Uterus (tissue), 4 donors: ENCODE results near the gene ADORA2B. TPM values are rescaled to one million over a fixed set of nuclear protein-coding genes. Genes with fewer than 3 reads are reported as not detected.

Experiments used
- DNase-seq, 2 donors: peaks; one replicate each; pipeline ENCODE4 v3.0.0-alpha.2; 2019 to 2020
- H3K27ac ChIP-seq, 2 donors: fragments of 200-600 bp; sonication (generic); 1 replicate in 1 of 2; 2 replicates in 1 of 2; pipeline ENCODE4 v1.5.1; 2016 to 2018
- H3K27me3 ChIP-seq, 2 donors: fragments of 200-600 bp; sonication (generic); one replicate each; pipeline ENCODE4 v1.5.1; 2018 to 2019; ENCODE audit warnings: control low read depth in 1 of 2
- H3K36me3 ChIP-seq, 2 donors: fragments of 200-600 bp; sonication (generic); one replicate each; pipeline ENCODE4 v1.5.1; 2019; ENCODE audit warnings: control low read depth in 1 of 2
- H3K4me1 ChIP-seq, 2 donors: fragments of 200-600 bp; sonication (generic); one replicate each; pipeline ENCODE4 v1.5.1; 2018 to 2019; ENCODE audit warnings: control low read depth in 1 of 2
- H3K4me3 ChIP-seq, 2 donors: fragments of 200-600 bp; sonication (generic); 1 replicate in 1 of 2; 2 replicates in 1 of 2; pipeline ENCODE4 v1.5.1; 2018 to 2019; ENCODE audit warnings: mild to moderate bottlenecking in 1 of 2
- H3K9me3 ChIP-seq, 2 donors: fragments of 200-600 bp; sonication (generic); one replicate each; pipeline ENCODE4 v1.5.1; 2019; ENCODE audit warnings: control low read depth in 1 of 2
- POLR2A ChIP-seq, 2 donors: fragments of 450-650 bp; IDR thresholded peaks; one replicate each; pipeline ENCODE4 v1.6.1; 2016; ENCODE audit warnings: antibody characterized with exemption in 2 of 2, mild to moderate bottlenecking in 1 of 2, moderate library complexity in 1 of 2
- intact Hi-C: fragments of 100-400 bp; cut with DNase I; formaldehyde crosslinking; loops from one replicate; pipeline ENCODE4 v1.15.1; 2023; ENCODE audit warnings: low total_unique reads
- total RNA-seq, 4 donors: library from RNA; depleted of rRNA in 3 of 4; stranded (reverse); fragments of >200 nt in 3 of 4; gene quantifications; one replicate each; pipeline versions ENCODE4 v1.1.0 to v1.2.4, GENCODE V29; 2014 to 2023
- TF ChIP-seq, protein P1 (sequence below), 4 experiments: fragments of 200-600 bp in 2 of 4; fragments of 450-650 bp in 2 of 4; sonication (generic) in 2 of 4; IDR thresholded peaks; one replicate each; pipeline ENCODE4 v1.5.1; 2016 to 2019; ENCODE audit warnings: antibody characterized with exemption in 4 of 4, mild to moderate bottlenecking in 2 of 4, moderate library complexity in 1 of 4
- donor health status: DM: yes; HTN: yes; CAD: no.

The ADORA2B gene
- total RNA-seq, 4 donors from 2014 or later: 2.1 to 2.7 TPM; not detected in 2

- intact Hi-C loops: no loop called here
- no peaks in the 10 kb centered on the region for H3K36me3 ChIP-seq
- no peak for DNase-seq
- no peak overlapping the region for H3K4me3 ChIP-seq
- no peaks in the 10 kb centered on the region for H3K27me3 ChIP-seq
- H3K27ac ChIP-seq: no peak overlapping the region
- TF ChIP-seq, protein P1, sequence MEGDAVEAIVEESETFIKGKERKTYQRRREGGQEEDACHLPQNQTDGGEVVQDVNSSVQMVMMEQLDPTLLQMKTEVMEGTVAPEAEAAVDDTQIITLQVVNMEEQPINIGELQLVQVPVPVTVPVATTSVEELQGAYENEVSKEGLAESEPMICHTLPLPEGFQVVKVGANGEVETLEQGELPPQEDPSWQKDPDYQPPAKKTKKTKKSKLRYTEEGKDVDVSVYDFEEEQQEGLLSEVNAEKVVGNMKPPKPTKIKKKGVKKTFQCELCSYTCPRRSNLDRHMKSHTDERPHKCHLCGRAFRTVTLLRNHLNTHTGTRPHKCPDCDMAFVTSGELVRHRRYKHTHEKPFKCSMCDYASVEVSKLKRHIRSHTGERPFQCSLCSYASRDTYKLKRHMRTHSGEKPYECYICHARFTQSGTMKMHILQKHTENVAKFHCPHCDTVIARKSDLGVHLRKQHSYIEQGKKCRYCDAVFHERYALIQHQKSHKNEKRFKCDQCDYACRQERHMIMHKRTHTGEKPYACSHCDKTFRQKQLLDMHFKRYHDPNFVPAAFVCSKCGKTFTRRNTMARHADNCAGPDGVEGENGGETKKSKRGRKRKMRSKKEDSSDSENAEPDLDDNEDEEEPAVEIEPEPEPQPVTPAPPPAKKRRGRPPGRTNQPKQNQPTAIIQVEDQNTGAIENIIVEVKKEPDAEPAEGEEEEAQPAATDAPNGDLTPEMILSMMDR (IDR thresholded peaks at IDR 0.05): no peak
- TF ChIP-seq POLR2A (IDR thresholded peaks at IDR 0.05): no peak
- no peaks in the 10 kb centered on the region for H3K4me1 ChIP-seq
- no peaks in the 10 kb centered on the region for H3K9me3 ChIP-seq
These were observed 22.3 kb upstream of the ADORA2B start for GRCh38 chr17:15922586-15922985.

- Histone ChIP-seq H3K27ac (no peak overlapping the region), H3K4me1 (no peaks in the 10 kb centered on the region), H3K4me3 (no peak overlapping the region), H3K9me3 (no peaks in the 10 kb centered on the region), H3K27me3 (no peaks in the 10 kb centered on the region), H3K36me3 (no peaks in the 10 kb centered on the region)
- DNase-seq: peak in 1 of 2 donors; percentile 59
- TF ChIP-seq POLR2A (IDR thresholded peaks at IDR 0.05): no peak
- TF ChIP-seq, protein P1 (IDR thresholded peaks at IDR 0.05): no peak
- intact Hi-C loops: no loop called here
These were observed 18.7 kb upstream of the ADORA2B start for GRCh38 chr17:15926039-15926740.

- H3K9me3 ChIP-seq: no peaks in the 10 kb centered on the region
- no peak for DNase-seq
- intact Hi-C loops: no loop called here
- no peaks in the 10 kb centered on the region for H3K36me3 ChIP-seq
- H3K4me1 ChIP-seq: no peaks in the 10 kb centered on the region
- no peaks in the 10 kb centered on the region for H3K27me3 ChIP-seq
- H3K4me3 ChIP-seq: no peak overlapping the region
- no peak for TF ChIP-seq POLR2A (IDR thresholded peaks at IDR 0.05)
- H3K27ac ChIP-seq: no peak overlapping the region
These were observed 16.6 kb upstream of the ADORA2B start for GRCh38 chr17:15928286-15928785.

- H3K9me3 ChIP-seq: no peaks in the 10 kb centered on the region
- no peak for DNase-seq
- H3K4me3 ChIP-seq: no peak overlapping the region
- H3K27ac ChIP-seq: no peak overlapping the region
- H3K36me3 ChIP-seq: no peaks in the 10 kb centered on the region
- no peak for TF ChIP-seq POLR2A (IDR thresholded peaks at IDR 0.05)
- TF ChIP-seq, protein P1 (IDR thresholded peaks at IDR 0.05): no peak
- intact Hi-C loops: no loop called here
- H3K27me3 ChIP-seq: no peaks in the 10 kb centered on the region
- H3K4me1 ChIP-seq: no peaks in the 10 kb centered on the region
These were observed 15.0 kb upstream of the ADORA2B start for GRCh38 chr17:15929941-15930340.

- no peaks in the 10 kb centered on the region for H3K27me3 ChIP-seq
- H3K27ac ChIP-seq: no peak overlapping the region
- intact Hi-C loops: no loop called here
- H3K9me3 ChIP-seq: no peaks in the 10 kb centered on the region
- DNase-seq: no peak
- TF ChIP-seq, protein P1 (IDR thresholded peaks at IDR 0.05): no peak
- no peak for TF ChIP-seq POLR2A (IDR thresholded peaks at IDR 0.05)
- H3K4me1 ChIP-seq: no peaks in the 10 kb centered on the region
- H3K36me3 ChIP-seq: no peaks in the 10 kb centered on the region
- H3K4me3 ChIP-seq: no peak overlapping the region
These were observed 14.5 kb upstream of the ADORA2B start for GRCh38 chr17:15930426-15930825.
